NCI-H2029 (cell line): Measurements from ENCODE around the gene CAMTA1.
"Not testable (repeated sequence)": the region's sequence is repeated elsewhere in the genome, so short reads cannot be mapped to it uniquely, and the experiment has no call there.

ENCODE experiments used
- DNase-seq: peaks from one replicate; lab custom pipeline; 2025; lab: John Stamatoyannopoulos, UW

The CAMTA1 gene

GRCh38 chr1:7406641-7407543 is 621.6 kb downstream of the CAMTA1 start:
- DNase-seq = no peak

GRCh38 chr1:7407544-7407895 is 622.3 kb downstream of the CAMTA1 start:
- DNase-seq = no peak

- DNase-seq = no peak
These were observed 622.9 kb downstream of the CAMTA1 start for GRCh38 chr1:7407980-7408770.

- DNase-seq = no peak
These were observed 623.5 kb downstream of the CAMTA1 start for GRCh38 chr1:7408771-7409150.

- no peak for DNase-seq
These were observed 624.0 kb downstream of the CAMTA1 start for GRCh38 chr1:7409278-7409677.

GRCh38 chr1:7410156-7410555 is 624.9 kb downstream of the CAMTA1 start:
- DNase-seq = no peak

GRCh38 chr1:7417618-7418017 is 632.4 kb downstream of the CAMTA1 start:
- not testable (repeated sequence) for DNase-seq

GRCh38 chr1:7418442-7419080 is 633.3 kb downstream of the CAMTA1 start:
- no peak for DNase-seq

- DNase-seq = no peak
These were observed 634.8 kb downstream of the CAMTA1 start for GRCh38 chr1:7420098-7420445.

- DNase-seq = no peak
These were observed 635.3 kb downstream of the CAMTA1 start for GRCh38 chr1:7420470-7421100.

GRCh38 chr1:7421471-7422075 is 636.3 kb downstream of the CAMTA1 start:
- DNase-seq = no peak

- no peak for DNase-seq
These were observed 636.8 kb downstream of the CAMTA1 start for GRCh38 chr1:7422081-7422480.

- DNase-seq = no peak
These were observed 637.3 kb downstream of the CAMTA1 start for GRCh38 chr1:7422561-7422960.

- DNase-seq = no peak
These were observed 637.7 kb downstream of the CAMTA1 start for GRCh38 chr1:7422966-7423365.

- no peak for DNase-seq
These were observed 639.2 kb downstream of the CAMTA1 start for GRCh38 chr1:7424352-7424890.

GRCh38 chr1:7425229-7425628 is 640.0 kb downstream of the CAMTA1 start:
- no peak for DNase-seq

- DNase-seq = no peak
These were observed 640.5 kb downstream of the CAMTA1 start for GRCh38 chr1:7425771-7426170.

GRCh38 chr1:7426780-7427604 is 641.7 kb downstream of the CAMTA1 start:
- no peak for DNase-seq

GRCh38 chr1:7427605-7428300 is 642.5 kb downstream of the CAMTA1 start:
- no peak for DNase-seq

- no peak for DNase-seq
These were observed 644.0 kb downstream of the CAMTA1 start for GRCh38 chr1:7429290-7429689.
